NCI-H187 (cell line): ENCODE data around the gene MINK1.
"Not testable (repeated sequence)": the region's sequence is repeated elsewhere in the genome, so short reads cannot be mapped to it uniquely, and the experiment has no call there.

ENCODE experiments used
- DNase-seq, 2 experiments: peaks; one replicate each; lab custom pipeline; 2025; lab: John Stamatoyannopoulos, UW

The MINK1 gene

DNA sequence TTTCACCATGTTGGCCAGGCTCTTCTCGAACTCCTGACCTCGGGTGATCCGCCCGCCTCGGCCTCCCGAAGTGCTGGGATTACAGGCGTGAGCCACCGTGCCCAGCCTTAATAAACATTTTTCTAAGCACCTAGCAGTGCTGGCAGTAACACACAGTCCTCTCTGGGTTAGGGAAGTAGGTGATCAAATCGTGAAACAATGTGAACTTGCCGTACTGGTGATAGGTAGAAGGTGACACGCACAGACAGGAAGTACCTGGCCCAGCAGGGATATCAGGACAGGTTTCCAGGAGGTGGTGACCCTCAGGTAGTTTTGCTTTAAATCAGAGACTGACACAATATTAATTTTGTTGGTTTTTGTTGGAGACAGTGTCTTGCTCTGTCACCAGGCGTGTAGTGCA is 21.7 kb upstream of the MINK1 start:
- no peak for DNase-seq

GRCh38 chr17:4812690-4813089 is 20.4 kb upstream of the MINK1 start:
- DNase-seq = no peak

GRCh38 chr17:4815043-4815675 is 18.0 kb upstream of the MINK1 start:
- no peak for DNase-seq

GRCh38 chr17:4816826-4817225 is 16.3 kb upstream of the MINK1 start:
- DNase-seq = no peak

DNA sequence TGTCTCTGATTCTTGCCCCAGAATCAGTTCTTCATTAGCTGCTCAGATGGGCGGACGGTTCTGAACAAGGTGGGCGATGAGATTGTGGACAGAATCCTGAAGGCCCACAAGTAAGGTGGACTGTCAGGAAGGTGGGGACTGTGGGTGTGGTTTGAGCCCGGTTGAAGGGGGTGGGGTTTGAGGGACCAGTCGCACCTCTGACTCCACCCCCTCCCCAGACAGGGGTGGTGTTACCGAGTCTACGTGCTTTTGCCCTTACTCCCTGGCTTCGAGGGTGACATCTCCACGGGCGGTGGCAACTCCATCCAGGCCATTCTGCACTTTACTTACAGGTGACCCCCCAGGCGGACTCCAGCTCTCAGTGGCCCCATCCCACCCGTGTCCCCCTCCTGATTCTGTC is 14.9 kb upstream of the MINK1 start:
- DNase-seq = no peak

DNA sequence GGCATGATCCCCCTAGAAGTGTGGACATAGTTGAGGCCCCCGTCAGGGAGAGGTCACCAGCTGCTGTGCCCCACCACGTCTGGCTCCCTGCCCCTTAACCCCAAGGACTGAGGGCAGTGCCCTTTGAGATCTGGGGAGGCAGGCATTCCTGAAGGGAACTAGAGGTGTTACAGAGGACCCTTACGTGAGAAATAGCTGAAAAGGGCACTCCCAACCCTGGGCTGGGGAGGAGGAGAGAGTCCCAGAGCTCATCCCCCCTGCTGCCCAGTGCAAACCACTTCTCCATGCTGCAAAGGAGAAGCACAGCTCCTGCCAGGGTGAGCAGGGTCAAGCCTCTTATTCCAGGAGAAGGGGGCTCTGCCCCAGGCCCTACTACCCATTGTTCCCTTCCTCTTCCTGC is 10.3 kb upstream of the MINK1 start:
- no peak for DNase-seq

GRCh38 chr17:4823373-4824089 is 9.6 kb upstream of the MINK1 start:
- peak in 1 of 2 experiments; percentile 7 for DNase-seq

GRCh38 chr17:4827399-4827798 is 5.7 kb upstream of the MINK1 start:
- no peak for DNase-seq

DNA sequence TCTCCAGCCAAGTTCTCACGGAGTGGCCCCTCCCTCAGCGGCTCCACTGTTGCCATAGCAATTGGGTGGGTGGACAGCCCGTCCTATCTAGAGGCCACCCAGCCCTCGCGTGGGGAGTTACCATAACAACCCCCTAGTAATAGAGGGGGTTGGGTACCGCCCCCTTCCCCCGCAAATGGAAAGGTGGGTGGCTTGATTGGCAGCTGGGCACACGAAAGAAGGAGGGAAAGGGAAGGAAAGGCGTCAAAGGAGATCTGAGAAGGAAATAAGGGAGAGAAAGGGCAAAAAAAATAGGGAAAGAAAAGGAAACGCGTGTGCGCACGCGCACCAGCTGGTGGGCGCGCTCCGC is 337 bp upstream of the MINK1 start:
- not testable (repeated sequence) for DNase-seq

DNA sequence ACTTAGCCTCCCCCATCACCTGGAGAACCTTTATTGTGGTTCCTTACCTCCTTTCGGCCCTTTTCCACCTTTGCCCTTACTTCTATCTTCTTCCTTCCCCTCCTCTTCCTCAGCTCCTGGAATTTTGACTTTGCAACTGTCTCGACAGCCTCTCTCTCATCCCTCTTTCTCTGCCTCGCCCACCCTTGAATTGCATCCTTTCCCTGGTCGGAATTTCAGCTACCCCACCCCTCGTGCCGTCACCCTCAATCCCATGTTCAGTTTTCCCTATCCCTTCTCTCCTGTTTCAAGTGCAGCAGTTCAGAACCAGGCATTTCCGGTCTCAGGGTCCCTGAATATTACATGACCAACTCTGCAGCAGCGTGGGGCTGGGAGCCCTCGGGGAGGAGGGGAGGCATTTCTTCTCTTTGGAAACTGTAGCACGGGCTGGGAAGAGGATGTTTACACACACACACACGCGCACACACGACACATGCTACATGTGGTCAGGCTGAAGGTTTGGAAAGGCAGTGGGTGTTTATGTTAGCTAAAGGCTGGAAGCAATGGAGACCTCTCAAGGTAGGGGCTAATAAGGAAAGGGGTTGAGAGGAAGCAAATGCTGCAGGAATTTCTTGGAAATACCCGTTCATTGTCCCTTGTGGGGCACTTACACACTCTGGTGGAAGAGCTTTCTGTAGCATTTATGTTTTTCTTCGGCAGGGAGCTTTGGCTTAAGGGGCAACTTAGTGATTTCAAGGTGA is 971 bp downstream of the MINK1 start:
- no peak for DNase-seq

DNA sequence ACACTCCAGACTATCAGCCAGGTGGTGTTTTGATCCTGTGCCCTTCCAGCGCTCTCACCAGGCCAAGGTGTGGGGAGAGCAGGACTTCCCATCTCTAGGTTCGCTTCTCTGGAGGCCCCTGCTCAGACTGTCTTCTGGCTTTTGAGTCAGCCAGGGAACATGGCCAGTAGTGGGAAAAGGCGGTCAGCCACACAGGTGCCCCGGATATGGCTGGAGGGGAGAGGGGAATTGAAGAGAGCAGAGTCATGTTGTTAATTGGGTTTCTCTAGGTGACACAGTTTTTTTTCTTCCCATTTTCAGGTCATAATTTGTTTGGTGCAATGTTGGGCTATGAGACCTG is 1.5 kb downstream of the MINK1 start:
- no peak for DNase-seq

DNA sequence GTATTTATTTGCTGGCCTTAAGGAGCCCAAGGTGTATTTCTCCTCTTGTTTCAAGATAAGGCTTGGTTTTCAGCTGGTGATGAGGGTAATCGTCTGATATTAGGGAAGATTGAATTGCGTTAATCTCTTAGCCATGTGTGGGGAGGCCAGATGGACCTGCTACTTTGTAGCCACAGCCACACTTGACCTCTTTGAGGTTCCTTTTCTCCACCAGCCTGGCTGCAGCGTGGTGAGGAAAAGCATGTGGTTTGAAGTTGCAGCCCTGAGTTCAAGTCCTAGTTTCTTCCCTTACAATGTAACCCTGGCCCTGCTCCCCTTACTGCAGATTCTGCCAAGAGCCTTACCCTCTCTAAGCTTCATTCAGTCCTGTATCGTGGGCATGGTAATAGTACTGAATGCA is 3.1 kb downstream of the MINK1 start:
- no peak for DNase-seq

DNA sequence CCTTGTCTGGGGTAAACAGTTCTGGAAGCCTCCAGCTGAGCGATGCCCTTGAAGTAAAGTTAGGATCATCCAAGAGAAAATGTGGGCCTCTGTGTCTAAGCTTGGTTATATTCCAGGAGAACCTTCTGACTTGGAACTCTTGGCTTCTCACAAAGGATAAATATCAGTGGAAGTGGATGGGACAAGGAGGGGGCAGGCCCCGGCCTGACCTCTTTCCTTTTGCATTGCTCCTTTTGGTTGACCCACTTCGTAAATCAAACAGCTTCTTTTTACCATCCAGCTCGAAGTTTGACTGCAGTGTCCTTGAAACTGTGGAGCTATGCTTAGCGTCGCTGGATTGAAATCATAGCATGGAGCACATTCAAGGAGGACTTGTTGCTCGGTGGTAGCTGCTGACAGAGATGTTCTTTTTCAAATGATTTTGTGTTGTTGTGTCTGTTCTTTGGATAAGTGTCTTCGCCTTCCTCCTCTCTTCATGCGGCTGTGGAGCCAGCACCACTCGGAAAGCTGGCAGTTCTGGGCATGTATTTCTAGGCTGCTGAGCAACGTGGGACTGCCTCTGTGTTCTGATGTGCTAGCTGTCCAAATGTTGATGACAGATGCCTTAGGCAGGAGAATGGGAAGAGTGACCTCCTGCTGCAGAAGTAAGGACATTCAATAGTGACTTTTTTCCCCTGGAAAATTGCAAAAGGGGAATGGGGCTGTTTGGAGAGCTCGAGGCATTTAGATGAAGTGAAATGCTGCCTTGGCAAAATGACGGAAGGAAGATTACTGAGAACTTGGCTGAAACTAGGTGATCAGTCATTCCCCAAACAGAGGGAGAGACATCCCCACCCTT is 4.5 kb downstream of the MINK1 start:
- no peak for DNase-seq

DNA sequence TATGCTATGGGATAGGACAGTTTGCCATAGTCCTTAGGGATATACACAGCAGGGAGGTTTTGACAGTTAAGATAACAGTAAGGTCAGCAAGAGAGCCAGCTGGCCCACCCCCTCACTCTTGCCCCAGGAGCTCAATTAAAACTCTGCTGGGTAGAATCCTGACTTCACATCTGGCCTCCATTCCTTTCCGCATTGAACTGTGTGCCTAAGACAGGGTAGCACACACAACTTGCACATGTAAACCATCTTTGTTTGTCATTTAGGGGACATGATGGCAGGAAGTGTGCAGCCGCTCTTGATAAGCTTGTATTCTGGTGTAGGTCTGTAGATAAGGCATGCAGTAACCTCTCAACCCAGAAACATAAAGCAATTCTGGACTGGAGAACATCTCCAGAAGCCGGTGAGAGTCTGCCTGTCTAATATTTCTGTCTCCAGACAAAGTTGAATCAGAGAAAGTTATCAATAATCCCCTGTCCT is 5.2 kb downstream of the MINK1 start:
- DNase-seq = no peak

- no peak for DNase-seq
Observed at GRCh38 chr17:4839221-4839620, 6.1 kb downstream of the MINK1 start.

DNA sequence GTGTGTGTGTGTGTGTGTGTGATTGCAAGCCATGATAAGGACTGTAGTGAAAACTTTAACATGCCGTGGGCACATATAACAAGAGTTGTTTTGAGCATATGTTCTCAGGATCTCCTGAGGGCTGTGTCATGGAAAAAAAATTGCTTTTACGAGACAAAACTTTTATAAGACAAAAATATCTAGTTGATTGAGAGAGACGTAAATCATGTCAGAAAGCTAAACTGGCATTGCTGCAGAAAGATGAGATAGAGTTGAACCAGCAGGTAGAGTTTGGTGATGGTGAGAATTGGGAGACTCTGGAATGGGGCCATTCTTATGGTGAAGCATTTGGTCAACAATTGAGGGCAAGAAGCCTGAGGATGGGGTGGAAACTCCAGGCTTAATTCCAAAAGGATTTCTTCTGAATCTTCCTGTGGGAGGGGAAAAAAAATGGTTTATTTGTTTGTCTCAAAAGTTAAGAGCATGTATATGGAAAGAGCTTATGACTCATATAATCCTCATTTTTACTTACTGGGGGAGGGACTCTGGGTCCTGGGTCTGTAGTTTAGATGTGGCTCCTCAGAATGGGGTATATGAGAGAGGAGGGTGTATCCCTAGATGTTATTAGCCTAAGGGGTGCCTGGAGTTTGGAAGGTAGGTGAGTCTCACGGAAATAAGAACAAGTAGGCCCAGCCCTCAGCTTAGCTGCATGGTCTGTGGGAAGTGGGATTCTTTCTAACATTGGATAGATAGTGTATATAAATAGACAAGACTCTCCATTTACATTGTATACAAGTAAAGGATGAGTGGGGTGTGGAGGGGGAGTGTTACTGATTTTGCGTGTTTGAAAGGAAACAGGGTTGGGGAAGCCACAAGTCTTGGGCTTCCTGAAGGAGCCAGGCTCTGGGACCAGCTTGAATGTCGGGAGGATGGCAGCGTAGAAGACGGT is 7.1 kb downstream of the MINK1 start:
- no peak for DNase-seq

GRCh38 chr17:4840893-4841242 is 7.7 kb downstream of the MINK1 start:
- no peak for DNase-seq

GRCh38 chr17:4842376-4842775 is 9.2 kb downstream of the MINK1 start:
- DNase-seq = no peak

GRCh38 chr17:4843321-4844000 is 10.3 kb downstream of the MINK1 start:
- no peak for DNase-seq

- no peak for DNase-seq
Observed at GRCh38 chr17:4845118-4845517, 12.0 kb downstream of the MINK1 start.
